ENCODE results near the gene ADNP. TPM values are rescaled to one million over a fixed set of nuclear protein-coding genes. Genes with fewer than 3 reads are reported as not detected.

Gene ADNP
- total and polyA plus RNA-seq, 2 experiments from 2014 or later, result 95.0 to 106 TPM

DNA sequence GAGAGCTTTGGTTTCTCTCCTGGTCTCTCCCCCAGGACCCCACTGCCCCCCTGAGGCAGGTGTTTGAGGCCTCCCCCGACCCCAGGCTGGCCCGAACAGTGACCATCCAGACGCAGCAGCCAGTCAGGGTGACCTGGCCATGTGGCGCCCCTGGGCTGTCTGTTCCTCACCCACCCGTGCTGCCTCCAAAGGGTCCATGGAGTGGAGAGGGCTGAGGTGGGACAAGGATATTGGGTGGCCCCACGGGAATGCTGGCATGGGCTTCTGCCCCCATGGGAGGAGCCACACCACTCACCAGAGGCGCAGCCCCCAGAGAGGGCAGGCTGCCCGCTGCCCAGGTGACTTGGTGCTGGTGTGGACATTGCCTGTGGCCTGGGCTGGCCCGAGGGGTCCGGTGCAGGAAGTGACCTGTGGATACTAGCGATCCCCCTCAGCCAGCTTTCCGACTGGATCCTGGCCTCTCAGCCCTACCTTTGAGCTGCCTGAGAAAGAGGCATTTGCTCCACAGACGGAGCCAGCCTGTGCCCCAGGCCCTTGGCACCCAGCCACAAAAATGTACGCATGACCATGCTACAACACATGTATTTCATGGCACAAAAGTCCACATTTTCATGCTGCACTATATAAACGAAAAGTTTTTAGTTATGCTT, 85.5 kb downstream of the ADNP start:
- peaks cover 20% of the 10 kb centered on the region for H3K4me1 Mint-ChIP-seq
- H3K36me3 Mint-ChIP-seq (ENCODE audit: low read depth), result no peaks in the 10 kb centered on the region
- Histone ChIP-seq H3K79me2 (replicated peaks; ENCODE audit: insufficient read depth) (no peaks in the 10 kb centered on the region), H3K4me1 (ENCODE audit: insufficient read depth) (peaks cover 4% of the 10 kb centered on the region; the same call in 1 of the 2 replicates), H2AFZ (no peak overlapping the region), H3K27me3 (ENCODE audit: insufficient read depth) (no peaks in the 10 kb centered on the region), H3F3A (replicated peaks; ENCODE audit: low read depth) (no peaks in the 10 kb centered on the region), H4K20me1 (replicated peaks; ENCODE audit: insufficient read depth) (no peaks in the 10 kb centered on the region), H3K9me2 (ENCODE audit: insufficient read depth) (no peaks in the 10 kb centered on the region), H3K36me3 (ENCODE audit: insufficient read depth) (no peaks in the 10 kb centered on the region), H3K4me3 (no peak overlapping the region), H3K27ac (ENCODE audit: low read depth) (no peak overlapping the region), H3K4me2 (no peak overlapping the region)
- no peaks in the 10 kb centered on the region for H3K9me3 Mint-ChIP-seq
- ATAC-seq (no peak), DNase-seq (ENCODE audit: low spot score) (no peak)
- no peak overlapping the region for H3K4me3 Mint-ChIP-seq
- H3K27ac Mint-ChIP-seq, result no peak overlapping the region
- TF ChIP-seq POLR2AphosphoS5 (IDR thresholded peaks at IDR 0.05; ENCODE audit: low read depth) (no peak), STAT1 (IDR thresholded peaks at IDR 0.05; ENCODE audit: unreplicated experiment) (no peak), EZH2 (IDR thresholded peaks at IDR 0.05; ENCODE audit: low read depth, unreplicated experiment) (no peak), EZH2phosphoT487 (IDR thresholded peaks at IDR 0.05; ENCODE audit: unreplicated experiment) (no peak), NANOG (IDR thresholded peaks at IDR 0.05; ENCODE audit: borderline replicate concordance) (no peak), ZNF331 (CRISPR knock-in tag; IDR thresholded peaks at IDR 0.05; ENCODE audit: low read depth) (no peak), JUNB (IDR thresholded peaks at IDR 0.05; ENCODE audit: unreplicated experiment) (no peak), CREB1 (CRISPR knock-in tag; IDR thresholded peaks at IDR 0.05; ENCODE audit: low read depth) (no peak), ZNF114 (CRISPR knock-in tag; IDR thresholded peaks at IDR 0.05) (no peak)
- TF ChIP-seq, protein P1, sequence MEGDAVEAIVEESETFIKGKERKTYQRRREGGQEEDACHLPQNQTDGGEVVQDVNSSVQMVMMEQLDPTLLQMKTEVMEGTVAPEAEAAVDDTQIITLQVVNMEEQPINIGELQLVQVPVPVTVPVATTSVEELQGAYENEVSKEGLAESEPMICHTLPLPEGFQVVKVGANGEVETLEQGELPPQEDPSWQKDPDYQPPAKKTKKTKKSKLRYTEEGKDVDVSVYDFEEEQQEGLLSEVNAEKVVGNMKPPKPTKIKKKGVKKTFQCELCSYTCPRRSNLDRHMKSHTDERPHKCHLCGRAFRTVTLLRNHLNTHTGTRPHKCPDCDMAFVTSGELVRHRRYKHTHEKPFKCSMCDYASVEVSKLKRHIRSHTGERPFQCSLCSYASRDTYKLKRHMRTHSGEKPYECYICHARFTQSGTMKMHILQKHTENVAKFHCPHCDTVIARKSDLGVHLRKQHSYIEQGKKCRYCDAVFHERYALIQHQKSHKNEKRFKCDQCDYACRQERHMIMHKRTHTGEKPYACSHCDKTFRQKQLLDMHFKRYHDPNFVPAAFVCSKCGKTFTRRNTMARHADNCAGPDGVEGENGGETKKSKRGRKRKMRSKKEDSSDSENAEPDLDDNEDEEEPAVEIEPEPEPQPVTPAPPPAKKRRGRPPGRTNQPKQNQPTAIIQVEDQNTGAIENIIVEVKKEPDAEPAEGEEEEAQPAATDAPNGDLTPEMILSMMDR (conservative IDR thresholded peaks at IDR 0.05; ENCODE audit: low read depth in 2 of 2), result no peak
- TF ChIP-seq, protein P2, sequence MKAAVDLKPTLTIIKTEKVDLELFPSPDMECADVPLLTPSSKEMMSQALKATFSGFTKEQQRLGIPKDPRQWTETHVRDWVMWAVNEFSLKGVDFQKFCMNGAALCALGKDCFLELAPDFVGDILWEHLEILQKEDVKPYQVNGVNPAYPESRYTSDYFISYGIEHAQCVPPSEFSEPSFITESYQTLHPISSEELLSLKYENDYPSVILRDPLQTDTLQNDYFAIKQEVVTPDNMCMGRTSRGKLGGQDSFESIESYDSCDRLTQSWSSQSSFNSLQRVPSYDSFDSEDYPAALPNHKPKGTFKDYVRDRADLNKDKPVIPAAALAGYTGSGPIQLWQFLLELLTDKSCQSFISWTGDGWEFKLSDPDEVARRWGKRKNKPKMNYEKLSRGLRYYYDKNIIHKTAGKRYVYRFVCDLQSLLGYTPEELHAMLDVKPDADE (IDR thresholded peaks at IDR 0.05), result no peak
- TF ChIP-seq, protein P3, sequence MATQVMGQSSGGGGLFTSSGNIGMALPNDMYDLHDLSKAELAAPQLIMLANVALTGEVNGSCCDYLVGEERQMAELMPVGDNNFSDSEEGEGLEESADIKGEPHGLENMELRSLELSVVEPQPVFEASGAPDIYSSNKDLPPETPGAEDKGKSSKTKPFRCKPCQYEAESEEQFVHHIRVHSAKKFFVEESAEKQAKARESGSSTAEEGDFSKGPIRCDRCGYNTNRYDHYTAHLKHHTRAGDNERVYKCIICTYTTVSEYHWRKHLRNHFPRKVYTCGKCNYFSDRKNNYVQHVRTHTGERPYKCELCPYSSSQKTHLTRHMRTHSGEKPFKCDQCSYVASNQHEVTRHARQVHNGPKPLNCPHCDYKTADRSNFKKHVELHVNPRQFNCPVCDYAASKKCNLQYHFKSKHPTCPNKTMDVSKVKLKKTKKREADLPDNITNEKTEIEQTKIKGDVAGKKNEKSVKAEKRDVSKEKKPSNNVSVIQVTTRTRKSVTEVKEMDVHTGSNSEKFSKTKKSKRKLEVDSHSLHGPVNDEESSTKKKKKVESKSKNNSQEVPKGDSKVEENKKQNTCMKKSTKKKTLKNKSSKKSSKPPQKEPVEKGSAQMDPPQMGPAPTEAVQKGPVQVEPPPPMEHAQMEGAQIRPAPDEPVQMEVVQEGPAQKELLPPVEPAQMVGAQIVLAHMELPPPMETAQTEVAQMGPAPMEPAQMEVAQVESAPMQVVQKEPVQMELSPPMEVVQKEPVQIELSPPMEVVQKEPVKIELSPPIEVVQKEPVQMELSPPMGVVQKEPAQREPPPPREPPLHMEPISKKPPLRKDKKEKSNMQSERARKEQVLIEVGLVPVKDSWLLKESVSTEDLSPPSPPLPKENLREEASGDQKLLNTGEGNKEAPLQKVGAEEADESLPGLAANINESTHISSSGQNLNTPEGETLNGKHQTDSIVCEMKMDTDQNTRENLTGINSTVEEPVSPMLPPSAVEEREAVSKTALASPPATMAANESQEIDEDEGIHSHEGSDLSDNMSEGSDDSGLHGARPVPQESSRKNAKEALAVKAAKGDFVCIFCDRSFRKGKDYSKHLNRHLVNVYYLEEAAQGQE (IDR thresholded peaks at IDR 0.05; ENCODE audit: unreplicated experiment), result no peak
- TF ChIP-seq, protein P4, sequence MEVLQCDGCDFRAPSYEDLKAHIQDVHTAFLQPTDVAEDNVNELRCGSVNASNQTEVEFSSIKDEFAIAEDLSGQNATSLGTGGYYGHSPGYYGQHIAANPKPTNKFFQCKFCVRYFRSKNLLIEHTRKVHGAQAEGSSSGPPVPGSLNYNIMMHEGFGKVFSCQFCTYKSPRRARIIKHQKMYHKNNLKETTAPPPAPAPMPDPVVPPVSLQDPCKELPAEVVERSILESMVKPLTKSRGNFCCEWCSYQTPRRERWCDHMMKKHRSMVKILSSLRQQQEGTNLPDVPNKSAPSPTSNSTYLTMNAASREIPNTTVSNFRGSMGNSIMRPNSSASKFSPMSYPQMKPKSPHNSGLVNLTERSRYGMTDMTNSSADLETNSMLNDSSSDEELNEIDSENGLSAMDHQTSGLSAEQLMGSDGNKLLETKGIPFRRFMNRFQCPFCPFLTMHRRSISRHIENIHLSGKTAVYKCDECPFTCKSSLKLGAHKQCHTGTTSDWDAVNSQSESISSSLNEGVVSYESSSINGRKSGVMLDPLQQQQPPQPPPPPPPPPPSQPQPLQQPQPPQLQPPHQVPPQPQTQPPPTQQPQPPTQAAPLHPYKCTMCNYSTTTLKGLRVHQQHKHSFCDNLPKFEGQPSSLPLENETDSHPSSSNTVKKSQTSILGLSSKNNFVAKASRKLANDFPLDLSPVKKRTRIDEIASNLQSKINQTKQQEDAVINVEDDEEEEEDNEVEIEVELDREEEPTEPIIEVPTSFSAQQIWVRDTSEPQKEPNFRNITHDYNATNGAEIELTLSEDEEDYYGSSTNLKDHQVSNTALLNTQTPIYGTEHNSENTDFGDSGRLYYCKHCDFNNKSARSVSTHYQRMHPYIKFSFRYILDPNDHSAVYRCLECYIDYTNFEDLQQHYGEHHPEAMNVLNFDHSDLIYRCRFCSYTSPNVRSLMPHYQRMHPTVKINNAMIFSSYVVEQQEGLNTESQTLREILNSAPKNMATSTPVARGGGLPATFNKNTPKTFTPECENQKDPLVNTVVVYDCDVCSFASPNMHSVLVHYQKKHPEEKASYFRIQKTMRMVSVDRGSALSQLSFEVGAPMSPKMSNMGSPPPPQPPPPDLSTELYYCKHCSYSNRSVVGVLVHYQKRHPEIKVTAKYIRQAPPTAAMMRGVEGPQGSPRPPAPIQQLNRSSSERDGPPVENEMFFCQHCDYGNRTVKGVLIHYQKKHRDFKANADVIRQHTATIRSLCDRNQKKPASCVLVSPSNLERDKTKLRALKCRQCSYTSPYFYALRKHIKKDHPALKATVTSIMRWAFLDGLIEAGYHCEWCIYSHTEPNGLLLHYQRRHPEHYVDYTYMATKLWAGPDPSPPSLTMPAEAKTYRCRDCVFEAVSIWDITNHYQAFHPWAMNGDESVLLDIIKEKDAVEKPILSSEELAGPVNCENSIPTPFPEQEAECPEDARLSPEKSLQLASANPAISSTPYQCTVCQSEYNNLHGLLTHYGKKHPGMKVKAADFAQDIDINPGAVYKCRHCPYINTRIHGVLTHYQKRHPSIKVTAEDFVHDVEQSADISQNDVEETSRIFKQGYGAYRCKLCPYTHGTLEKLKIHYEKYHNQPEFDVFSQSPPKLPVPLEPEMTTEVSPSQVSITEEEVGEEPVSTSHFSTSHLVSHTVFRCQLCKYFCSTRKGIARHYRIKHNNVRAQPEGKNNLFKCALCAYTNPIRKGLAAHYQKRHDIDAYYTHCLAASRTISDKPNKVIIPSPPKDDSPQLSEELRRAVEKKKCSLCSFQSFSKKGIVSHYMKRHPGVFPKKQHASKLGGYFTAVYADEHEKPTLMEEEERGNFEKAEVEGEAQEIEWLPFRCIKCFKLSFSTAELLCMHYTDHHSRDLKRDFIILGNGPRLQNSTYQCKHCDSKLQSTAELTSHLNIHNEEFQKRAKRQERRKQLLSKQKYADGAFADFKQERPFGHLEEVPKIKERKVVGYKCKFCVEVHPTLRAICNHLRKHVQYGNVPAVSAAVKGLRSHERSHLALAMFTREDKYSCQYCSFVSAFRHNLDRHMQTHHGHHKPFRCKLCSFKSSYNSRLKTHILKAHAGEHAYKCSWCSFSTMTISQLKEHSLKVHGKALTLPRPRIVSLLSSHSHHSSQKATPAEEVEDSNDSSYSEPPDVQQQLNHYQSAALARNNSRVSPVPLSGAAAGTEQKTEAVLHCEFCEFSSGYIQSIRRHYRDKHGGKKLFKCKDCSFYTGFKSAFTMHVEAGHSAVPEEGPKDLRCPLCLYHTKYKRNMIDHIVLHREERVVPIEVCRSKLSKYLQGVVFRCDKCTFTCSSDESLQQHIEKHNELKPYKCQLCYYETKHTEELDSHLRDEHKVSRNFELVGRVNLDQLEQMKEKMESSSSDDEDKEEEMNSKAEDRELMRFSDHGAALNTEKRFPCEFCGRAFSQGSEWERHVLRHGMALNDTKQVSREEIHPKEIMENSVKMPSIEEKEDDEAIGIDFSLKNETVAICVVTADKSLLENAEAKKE (CRISPR knock-in tag; IDR thresholded peaks at IDR 0.05), result no peak
- peaks cover 12% of the 10 kb centered on the region for H3K27me3 Mint-ChIP-seq (ENCODE audit: insufficient read depth, low read depth, poor library complexity)
